ENCODE results near the gene TAS1R3.

DNA sequence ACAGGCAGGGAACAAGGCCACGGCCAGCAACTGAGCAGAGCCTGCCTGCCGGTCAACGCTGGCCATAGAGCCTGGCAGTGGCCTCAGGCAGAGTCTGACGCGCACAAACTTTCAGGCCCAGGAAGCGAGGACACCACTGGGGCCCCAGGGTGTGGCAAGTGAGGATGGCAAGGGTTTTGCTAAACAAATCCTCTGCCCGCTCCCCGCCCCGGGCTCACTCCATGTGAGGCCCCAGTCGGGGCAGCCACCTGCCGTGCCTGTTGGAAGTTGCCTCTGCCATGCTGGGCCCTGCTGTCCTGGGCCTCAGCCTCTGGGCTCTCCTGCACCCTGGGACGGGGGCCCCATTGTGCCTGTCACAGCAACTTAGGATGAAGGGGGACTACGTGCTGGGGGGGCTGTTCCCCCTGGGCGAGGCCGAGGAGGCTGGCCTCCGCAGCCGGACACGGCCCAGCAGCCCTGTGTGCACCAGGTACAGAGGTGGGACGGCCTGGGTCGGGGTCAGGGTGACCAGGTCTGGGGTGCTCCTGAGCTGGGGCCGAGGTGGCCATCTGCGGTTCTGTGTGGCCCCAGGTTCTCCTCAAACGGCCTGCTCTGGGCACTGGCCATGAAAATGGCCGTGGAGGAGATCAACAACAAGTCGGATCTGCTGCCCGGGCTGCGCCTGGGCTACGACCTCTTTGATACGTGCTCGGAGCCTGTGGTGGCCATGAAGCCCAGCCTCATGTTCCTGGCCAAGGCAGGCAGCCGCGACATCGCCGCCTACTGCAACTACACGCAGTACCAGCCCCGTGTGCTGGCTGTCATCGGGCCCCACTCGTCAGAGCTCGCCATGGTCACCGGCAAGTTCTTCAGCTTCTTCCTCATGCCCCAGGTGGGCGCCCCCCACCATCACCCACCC, at the start of gene TAS1R3:
- TF ChIP-seq, protein P1, sequence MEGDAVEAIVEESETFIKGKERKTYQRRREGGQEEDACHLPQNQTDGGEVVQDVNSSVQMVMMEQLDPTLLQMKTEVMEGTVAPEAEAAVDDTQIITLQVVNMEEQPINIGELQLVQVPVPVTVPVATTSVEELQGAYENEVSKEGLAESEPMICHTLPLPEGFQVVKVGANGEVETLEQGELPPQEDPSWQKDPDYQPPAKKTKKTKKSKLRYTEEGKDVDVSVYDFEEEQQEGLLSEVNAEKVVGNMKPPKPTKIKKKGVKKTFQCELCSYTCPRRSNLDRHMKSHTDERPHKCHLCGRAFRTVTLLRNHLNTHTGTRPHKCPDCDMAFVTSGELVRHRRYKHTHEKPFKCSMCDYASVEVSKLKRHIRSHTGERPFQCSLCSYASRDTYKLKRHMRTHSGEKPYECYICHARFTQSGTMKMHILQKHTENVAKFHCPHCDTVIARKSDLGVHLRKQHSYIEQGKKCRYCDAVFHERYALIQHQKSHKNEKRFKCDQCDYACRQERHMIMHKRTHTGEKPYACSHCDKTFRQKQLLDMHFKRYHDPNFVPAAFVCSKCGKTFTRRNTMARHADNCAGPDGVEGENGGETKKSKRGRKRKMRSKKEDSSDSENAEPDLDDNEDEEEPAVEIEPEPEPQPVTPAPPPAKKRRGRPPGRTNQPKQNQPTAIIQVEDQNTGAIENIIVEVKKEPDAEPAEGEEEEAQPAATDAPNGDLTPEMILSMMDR (IDR thresholded peaks at IDR 0.05), result no peak
- TF ChIP-seq POLR2A (IDR thresholded peaks at IDR 0.05), result no peak

All from lower leg skin (tissue), 3 donors.